Immature natural killer cell (primary cell): ENCODE data around the gene SEMA3A. TPM values are rescaled to one million over a fixed set of nuclear protein-coding genes. Genes with fewer than 3 reads are reported as not detected.

Experiments used
- DNase-seq, 3 donors: peaks; one replicate each; pipeline ENCODE4 v3.0.0; 2022; ENCODE audit warnings: mixed read lengths in 1 of 3
- H3K27ac Mint-ChIP-seq, 6 donors: one replicate each; pipeline ENCODE4 v1.8.0; 2020; ENCODE audit warnings: mixed read lengths in 6 of 6, mild to moderate bottlenecking in 5 of 6, inconsistent platforms in 4 of 6, moderate library complexity in 3 of 6
- H3K27me3 Mint-ChIP-seq, 3 donors: one replicate each; pipeline ENCODE4 v1.8.0; 2020 to 2021; ENCODE audit warnings: low read depth in 3 of 3, mild to moderate bottlenecking in 3 of 3, mixed read lengths in 3 of 3, moderate library complexity in 3 of 3, inconsistent platforms in 1 of 3
- H3K36me3 Mint-ChIP-seq, 3 donors: one replicate each; pipeline ENCODE4 v1.8.0; 2020; ENCODE audit warnings: mixed read lengths in 3 of 3, inconsistent platforms in 2 of 3, mild to moderate bottlenecking in 2 of 3
- H3K4me1 Mint-ChIP-seq, 2 donors: one replicate each; pipeline ENCODE4 v1.8.0; 2020; ENCODE audit warnings: inconsistent platforms in 2 of 2, mild to moderate bottlenecking in 2 of 2, mixed read lengths in 2 of 2, moderate library complexity in 1 of 2
- H3K4me3 Mint-ChIP-seq, 5 donors: one replicate each; pipeline ENCODE4 v1.8.0; 2020; ENCODE audit warnings: mild to moderate bottlenecking in 5 of 5, mixed read lengths in 5 of 5, inconsistent platforms in 3 of 5, moderate library complexity in 3 of 5
- H3K9me3 Mint-ChIP-seq, 6 donors: one replicate each; pipeline ENCODE4 v1.8.0; 2020; ENCODE audit warnings: mild to moderate bottlenecking in 6 of 6, mixed read lengths in 6 of 6, inconsistent platforms in 4 of 6, moderate library complexity in 3 of 6
- polyA plus RNA-seq, 3 donors: library from polyadenylated mRNA; unstranded; fragments of 300-500 nt; fragmentation: Illumina TruSeq; gene quantifications; one replicate each; pipeline ENCODE4 v1.2.3, GENCODE V29; 2021

The SEMA3A gene
- polyA plus RNA-seq, 3 donors from 2014 or later = 0.47 TPM; not detected in 2

DNA sequence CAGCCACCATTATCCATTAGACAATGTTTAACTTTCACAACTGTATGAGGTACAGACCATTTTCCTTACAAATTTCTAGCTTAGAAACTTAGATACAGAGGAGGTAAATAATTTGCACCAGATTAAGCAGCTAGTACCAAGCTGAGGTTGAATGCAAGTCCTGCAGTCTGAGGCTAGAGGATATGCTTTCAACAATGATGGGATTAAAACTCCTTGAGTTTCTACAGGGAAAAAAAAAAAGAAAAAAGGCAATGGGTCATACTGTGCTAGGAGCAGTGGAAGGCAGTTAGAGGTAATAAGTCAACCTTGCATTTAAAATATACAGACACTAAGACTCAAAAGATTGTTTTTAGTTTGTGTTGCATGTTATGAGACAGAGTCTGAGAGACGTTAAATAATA, 86.5 kb downstream of the SEMA3A start:
- no peak overlapping the region for H3K27ac Mint-ChIP-seq
- H3K36me3 Mint-ChIP-seq = no peaks in the 10 kb centered on the region
- peaks cover 0 to 19% (median 6%) of the 10 kb centered on the region in 6 donors for H3K9me3 Mint-ChIP-seq
- no peak for DNase-seq
- H3K27me3 Mint-ChIP-seq = no peaks in the 10 kb centered on the region
- no peaks in the 10 kb centered on the region for H3K4me1 Mint-ChIP-seq
- no peak overlapping the region for H3K4me3 Mint-ChIP-seq

DNA sequence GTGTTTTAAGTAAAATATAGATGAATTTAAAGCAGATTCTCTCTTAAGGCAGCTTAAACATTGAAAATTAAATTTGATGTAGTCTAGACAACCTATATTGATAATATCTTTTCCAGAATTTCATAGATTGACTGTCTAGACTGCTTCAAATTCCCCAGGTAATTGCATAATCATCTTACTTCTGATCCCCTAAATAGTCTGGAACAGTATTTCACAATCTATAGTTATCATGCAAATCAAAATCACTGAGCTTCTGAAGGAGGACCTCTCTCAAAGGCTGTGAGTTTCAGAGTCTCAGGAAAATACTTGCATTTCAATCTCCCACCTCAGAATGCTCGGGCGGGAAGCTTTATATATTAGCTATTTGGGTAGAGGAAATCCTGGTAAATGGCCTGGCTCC, 87.3 kb downstream of the SEMA3A start:
- Mint-ChIP-seq H3K36me3 (no peaks in the 10 kb centered on the region), H3K27ac (no peak overlapping the region)

DNA sequence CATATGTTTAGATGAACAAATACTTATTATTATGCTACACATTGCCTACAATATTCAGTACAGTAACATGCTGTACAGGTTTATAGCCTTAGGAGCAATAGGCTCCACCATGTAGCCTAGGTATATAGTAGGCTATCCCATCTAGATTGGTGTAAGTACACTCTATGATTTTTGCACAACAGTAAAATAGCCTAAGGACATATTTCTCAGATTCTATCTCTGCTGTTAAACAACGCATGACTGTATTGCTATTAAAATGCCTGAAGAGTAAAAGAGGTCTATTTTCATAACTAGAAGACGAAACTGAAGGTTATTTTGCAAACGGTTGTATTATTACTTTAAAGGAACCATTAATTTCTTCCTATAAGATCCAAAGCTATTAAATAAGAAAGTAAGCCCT, 88.3 kb downstream of the SEMA3A start:
- no peaks in the 10 kb centered on the region for H3K36me3 Mint-ChIP-seq
- H3K27me3 Mint-ChIP-seq = no peaks in the 10 kb centered on the region
- DNase-seq = no peak
- no peak overlapping the region for H3K27ac Mint-ChIP-seq
- no peak overlapping the region for H3K4me3 Mint-ChIP-seq
- H3K4me1 Mint-ChIP-seq = no peaks in the 10 kb centered on the region
- peaks cover 2 to 15% (median 4%) of the 10 kb centered on the region in 6 donors for H3K9me3 Mint-ChIP-seq

More for the DNA sequence above, 87.3 kb downstream of the SEMA3A start:
- Mint-ChIP-seq H3K9me3 (peaks cover 1 to 16% (median 3%) of the 10 kb centered on the region in 6 donors), H3K4me3 (no peak overlapping the region), H3K4me1 (no peaks in the 10 kb centered on the region), H3K27me3 (no peaks in the 10 kb centered on the region)
- DNase-seq = no peak

DNA sequence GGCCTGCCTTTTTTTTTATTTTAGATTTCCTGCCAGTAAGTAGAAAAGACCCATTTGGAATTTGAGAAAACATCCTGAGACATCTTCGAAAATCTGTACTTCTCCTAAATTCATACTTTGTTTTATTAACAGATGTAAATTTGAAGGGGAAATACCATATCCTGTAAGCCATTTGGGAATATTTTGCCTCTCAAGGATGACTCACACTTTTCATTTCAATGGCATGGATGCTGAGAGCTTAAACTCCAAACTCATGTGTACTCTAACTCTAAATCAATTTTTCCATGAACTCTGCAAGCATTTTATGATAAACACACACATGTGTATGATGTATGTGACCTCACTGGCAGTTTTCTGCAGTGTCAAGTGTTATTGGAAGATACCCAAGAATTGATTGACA, 89.0 kb downstream of the SEMA3A start:
- DNase-seq = no peak
- peaks cover 2 to 15% (median 4%) of the 10 kb centered on the region in 6 donors for H3K9me3 Mint-ChIP-seq
- H3K27me3 Mint-ChIP-seq = no peaks in the 10 kb centered on the region
- no peak overlapping the region for H3K4me3 Mint-ChIP-seq
- H3K4me1 Mint-ChIP-seq = no peaks in the 10 kb centered on the region
- H3K27ac Mint-ChIP-seq = no peak overlapping the region
- no peaks in the 10 kb centered on the region for H3K36me3 Mint-ChIP-seq

DNA sequence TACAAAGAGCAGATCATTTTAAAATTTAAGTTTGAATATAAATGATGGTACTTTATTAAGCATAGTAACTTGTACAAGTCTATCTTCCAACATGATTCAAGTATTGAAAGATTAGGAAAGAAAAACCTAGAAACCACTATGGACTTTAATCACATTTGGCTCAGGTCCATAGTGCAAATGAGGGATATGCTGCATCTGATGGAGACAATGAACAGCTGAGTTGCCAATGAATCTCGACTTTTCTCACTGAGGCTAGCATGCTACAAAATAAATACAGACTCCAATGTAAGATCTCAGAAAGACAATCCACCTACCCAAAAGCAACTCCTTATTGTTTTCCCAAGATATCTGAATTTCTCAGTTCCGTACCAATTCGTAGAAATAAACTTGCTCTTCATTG, 89.8 kb downstream of the SEMA3A start:
- H3K4me3 Mint-ChIP-seq = no peak overlapping the region
- peaks cover 3 to 15% (median 5%) of the 10 kb centered on the region in 6 donors for H3K9me3 Mint-ChIP-seq
- H3K27ac Mint-ChIP-seq = no peak overlapping the region
- H3K27me3 Mint-ChIP-seq = no peaks in the 10 kb centered on the region
- no peak for DNase-seq
- no peaks in the 10 kb centered on the region for H3K4me1 Mint-ChIP-seq
- H3K36me3 Mint-ChIP-seq = no peaks in the 10 kb centered on the region

DNA sequence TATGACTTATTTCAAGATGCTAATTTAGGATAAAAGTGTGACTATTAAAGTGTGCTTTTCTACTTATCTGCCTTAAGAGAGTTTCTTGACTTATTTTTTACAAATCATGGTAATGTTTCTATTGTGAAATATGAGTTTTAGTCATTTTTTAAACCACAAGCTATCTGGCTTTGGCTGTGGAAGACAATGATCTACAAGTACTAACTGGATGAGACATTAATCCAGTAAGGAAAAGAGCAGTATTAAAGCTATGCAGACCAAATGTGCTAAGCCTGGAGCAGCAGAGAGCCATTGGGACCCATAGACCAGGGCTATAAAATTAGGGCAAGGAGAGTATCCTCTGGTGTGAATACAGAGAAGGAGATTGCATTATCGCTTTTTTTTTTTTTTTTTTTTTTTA, 92.4 kb downstream of the SEMA3A start:
- Mint-ChIP-seq H3K36me3 (no peaks in the 10 kb centered on the region), H3K4me3 (no peak overlapping the region), H3K4me1 (no peaks in the 10 kb centered on the region), H3K9me3 (peaks cover 0 to 20% (median 6%) of the 10 kb centered on the region in 6 donors), H3K27ac (no peak overlapping the region), H3K27me3 (peaks cover 0 to 2% (median 0%) of the 10 kb centered on the region in 3 donors)
- no peak for DNase-seq

DNA sequence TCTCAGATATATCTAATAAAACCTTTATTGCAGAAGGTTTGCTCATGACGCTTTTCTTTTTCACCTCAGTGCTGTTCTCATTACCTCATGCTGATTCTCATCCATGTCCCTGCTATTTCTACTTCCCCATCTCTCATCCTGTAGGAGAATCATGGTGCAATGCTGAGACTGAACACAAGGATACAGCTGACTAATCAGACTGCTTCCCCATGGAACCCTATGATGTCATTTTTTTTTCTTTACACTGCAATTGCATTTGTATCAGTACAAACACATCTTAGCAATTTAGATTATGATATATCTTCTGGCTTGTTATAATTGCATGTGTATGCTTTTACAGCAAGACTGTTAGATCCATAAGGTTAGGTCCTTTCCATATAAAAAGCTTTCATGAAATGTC, 93.7 kb downstream of the SEMA3A start:
- H3K36me3 Mint-ChIP-seq = no peaks in the 10 kb centered on the region
- no peak for DNase-seq
- H3K4me3 Mint-ChIP-seq = no peak overlapping the region
- peaks cover 0 to 2% (median 0%) of the 10 kb centered on the region in 3 donors for H3K27me3 Mint-ChIP-seq
- peaks cover 0 to 1% of the 10 kb centered on the region in 2 donors for H3K4me1 Mint-ChIP-seq
- peaks cover 0 to 25% (median 8%) of the 10 kb centered on the region in 6 donors for H3K9me3 Mint-ChIP-seq
- no peak overlapping the region for H3K27ac Mint-ChIP-seq

DNA sequence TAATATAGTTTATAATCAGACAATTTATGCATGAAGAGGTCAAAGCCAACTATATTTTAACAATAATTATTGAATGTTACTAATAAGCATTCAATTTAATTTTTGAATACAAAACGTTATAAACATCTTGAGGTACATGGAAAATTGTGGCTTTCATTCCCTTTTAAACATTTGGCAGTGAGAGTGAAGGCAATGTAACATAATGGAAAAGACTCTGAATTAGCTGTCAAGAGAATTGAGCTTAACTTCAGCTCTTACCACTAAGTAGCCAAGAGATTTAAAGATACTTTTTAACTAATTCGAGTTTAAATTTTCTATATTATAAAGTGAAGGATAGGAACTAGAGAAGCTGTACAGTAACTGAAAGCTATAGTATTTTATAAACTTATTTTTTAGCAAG, 98.6 kb downstream of the SEMA3A start:
- Mint-ChIP-seq H3K4me3 (no peak overlapping the region), H3K36me3 (no peaks in the 10 kb centered on the region), H3K4me1 (peaks cover 23 to 39% of the 10 kb centered on the region in 2 donors), H3K27me3 (peaks cover 0 to 4% (median 2%) of the 10 kb centered on the region in 3 donors), H3K9me3 (peaks cover 0 to 26% (median 7%) of the 10 kb centered on the region in 6 donors), H3K27ac (no peak overlapping the region)
- DNase-seq = no peak

DNA sequence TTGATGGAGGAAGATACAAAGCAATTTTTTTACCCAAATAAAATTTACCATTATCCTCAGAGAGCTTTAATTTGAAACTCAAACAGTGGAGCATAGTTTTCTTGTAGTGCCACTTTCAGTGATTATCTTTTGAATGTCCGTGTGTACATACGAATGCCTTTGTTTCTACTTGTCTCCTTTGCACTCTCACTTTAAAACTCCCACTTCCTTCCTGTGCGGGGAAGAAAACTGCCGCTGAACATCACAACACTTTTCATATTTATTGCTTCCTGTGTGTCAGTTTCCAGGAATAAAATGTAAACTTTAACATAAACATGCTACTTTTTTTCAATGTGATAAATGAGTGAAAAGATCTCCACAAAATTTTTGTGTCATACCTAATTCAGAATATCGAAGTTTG, 102.4 kb downstream of the SEMA3A start:
- peak in 2 of 3 donors; percentile 2 to 8 for DNase-seq

DNA sequence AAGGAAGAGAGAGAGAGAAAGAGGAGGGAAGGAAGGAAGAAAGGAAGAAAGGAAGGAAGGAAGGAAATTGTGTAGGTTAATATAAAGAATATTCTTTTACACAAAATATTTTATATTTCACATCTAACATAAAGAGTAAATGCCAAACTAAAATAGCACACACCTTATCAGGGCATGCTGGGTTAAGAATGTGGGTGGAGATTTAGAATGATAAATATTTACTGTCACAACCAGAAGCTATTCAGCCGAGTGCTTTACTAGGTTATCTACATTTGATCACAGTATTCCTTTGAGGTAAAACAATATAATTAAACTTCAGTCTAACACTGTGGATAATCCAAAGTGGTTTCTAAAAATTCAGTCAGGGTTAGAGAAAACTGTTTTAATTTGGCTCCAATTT, 103.3 kb downstream of the SEMA3A start:
- peaks cover 0 to 16% (median 3%) of the 10 kb centered on the region in 6 donors for H3K9me3 Mint-ChIP-seq
- peaks cover 0 to 4% (median 2%) of the 10 kb centered on the region in 3 donors for H3K27me3 Mint-ChIP-seq
- H3K4me1 Mint-ChIP-seq = peaks cover 27 to 42% of the 10 kb centered on the region in 2 donors
- H3K27ac Mint-ChIP-seq = no peak overlapping the region
- no peaks in the 10 kb centered on the region for H3K36me3 Mint-ChIP-seq
- peak overlapping the region in 4 of 5 donors; percentile 11 to 49 (median 34) for H3K4me3 Mint-ChIP-seq
- DNase-seq = no peak

More for the DNA sequence above, 102.4 kb downstream of the SEMA3A start:
- no peaks in the 10 kb centered on the region for H3K36me3 Mint-ChIP-seq
- peaks cover 0 to 22% (median 5%) of the 10 kb centered on the region in 6 donors for H3K9me3 Mint-ChIP-seq
- peaks cover 0 to 4% (median 3%) of the 10 kb centered on the region in 3 donors for H3K27me3 Mint-ChIP-seq
- H3K4me3 Mint-ChIP-seq = peak overlapping the region; percentile 65 to 72 (median 71)
- H3K27ac Mint-ChIP-seq = peak overlapping the region in 4 of 6 donors; percentile 2 to 71 (median 48)
- H3K4me1 Mint-ChIP-seq = peaks cover 28 to 42% of the 10 kb centered on the region in 2 donors

DNA sequence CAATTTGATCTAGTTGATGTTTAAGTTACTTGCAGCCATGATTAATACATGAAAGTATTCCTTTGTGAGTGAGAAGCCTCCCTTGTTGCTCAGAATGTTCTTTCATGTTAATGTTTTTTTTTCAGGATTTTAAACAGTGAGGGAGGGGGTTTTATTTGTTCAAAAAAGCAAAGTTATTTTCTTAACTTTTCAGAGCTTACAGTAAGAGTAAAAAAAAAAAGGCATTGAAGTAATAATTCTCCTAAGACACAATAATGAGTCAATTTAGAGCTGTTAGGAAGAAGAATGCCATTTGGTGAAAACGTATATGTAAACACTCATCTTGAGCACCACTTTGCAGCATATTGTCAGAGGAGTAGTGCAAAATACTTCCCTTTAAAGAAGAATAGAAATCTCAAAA, 105.8 kb downstream of the SEMA3A start:
- no peak for DNase-seq
- peaks cover 24 to 32% of the 10 kb centered on the region in 2 donors for H3K4me1 Mint-ChIP-seq
- no peak overlapping the region for H3K4me3 Mint-ChIP-seq
- no peaks in the 10 kb centered on the region for H3K36me3 Mint-ChIP-seq
- H3K27ac Mint-ChIP-seq = no peak overlapping the region
- H3K9me3 Mint-ChIP-seq = peaks cover 0 to 20% (median 5%) of the 10 kb centered on the region in 6 donors
- peaks cover 0 to 4% (median 4%) of the 10 kb centered on the region in 3 donors for H3K27me3 Mint-ChIP-seq

DNA sequence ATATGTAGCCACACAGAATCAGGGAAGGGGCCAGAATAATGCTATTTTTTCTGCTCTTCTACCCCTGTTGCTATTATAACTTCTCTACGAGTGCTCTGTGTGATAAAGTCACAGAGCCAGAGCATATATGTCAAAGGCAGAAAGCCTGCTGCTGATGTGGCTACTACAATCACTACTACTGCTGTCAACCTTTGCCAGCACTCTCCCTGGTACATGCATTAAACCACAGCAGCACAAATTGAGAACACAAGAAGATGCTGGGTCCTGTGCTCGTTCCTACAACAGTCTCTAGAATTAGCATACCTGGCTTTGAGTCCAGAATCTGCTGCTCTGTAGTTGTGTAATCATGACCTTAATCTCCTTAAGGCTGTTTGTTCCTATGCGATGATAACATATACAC, 108.6 kb downstream of the SEMA3A start:
- H3K36me3 Mint-ChIP-seq = no peaks in the 10 kb centered on the region
- peaks cover 0 to 4% (median 2%) of the 10 kb centered on the region in 3 donors for H3K27me3 Mint-ChIP-seq
- no peak overlapping the region for H3K27ac Mint-ChIP-seq
- H3K4me1 Mint-ChIP-seq = peaks cover 10% of the 10 kb centered on the region in 2 donors
- H3K4me3 Mint-ChIP-seq = no peak overlapping the region
- H3K9me3 Mint-ChIP-seq = peaks cover 0 to 11% (median 5%) of the 10 kb centered on the region in 6 donors
- DNase-seq = no peak

DNA sequence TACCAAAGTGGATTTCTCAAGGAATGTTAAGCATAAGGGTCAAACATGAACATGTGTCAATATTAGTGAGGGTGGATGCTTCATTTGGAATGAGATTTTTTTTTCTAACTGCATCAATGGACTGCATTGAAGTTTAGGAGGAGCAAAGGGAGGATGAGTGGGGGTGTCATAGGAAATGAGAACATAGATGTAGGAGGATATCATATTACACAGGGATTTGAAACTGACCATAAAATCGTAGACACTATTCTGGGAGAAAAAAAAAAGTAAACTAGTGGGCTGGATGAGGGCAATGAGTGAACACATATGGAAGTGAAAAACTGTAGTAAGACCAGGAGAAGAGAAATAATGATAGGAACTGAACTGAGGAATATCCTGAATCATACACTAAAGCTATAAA, 109.4 kb downstream of the SEMA3A start:
- no peak overlapping the region for H3K27ac Mint-ChIP-seq
- H3K4me3 Mint-ChIP-seq = no peak overlapping the region
- no peak for DNase-seq
- H3K9me3 Mint-ChIP-seq = peaks cover 0 to 10% (median 4%) of the 10 kb centered on the region in 6 donors
- H3K4me1 Mint-ChIP-seq = peaks cover 5 to 7% of the 10 kb centered on the region in 2 donors
- no peaks in the 10 kb centered on the region for H3K36me3 Mint-ChIP-seq
- peaks cover 0 to 2% (median 2%) of the 10 kb centered on the region in 3 donors for H3K27me3 Mint-ChIP-seq

DNA sequence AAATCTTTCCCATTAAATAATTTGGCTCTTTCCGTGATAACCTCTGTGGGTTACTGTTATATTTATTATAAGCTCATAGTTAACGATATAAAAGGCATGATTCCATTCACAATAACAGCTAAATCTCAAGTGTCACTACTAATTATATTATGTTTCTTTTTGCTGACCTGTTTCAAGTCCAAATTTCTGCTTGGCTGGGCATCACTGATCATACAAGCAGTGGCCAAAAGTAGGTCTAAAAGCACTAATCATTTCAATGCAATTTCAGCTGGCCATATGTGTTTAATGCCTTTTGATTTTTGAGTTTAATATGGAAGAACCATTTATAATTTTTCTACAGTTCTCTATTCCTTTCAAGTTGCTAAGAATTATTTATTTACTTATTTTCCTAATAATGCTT, 110.7 kb downstream of the SEMA3A start:
- no peak overlapping the region for H3K4me3 Mint-ChIP-seq
- peaks cover 4 to 7% of the 10 kb centered on the region in 2 donors for H3K4me1 Mint-ChIP-seq
- no peak for DNase-seq
- H3K27ac Mint-ChIP-seq = no peak overlapping the region
- H3K36me3 Mint-ChIP-seq = no peaks in the 10 kb centered on the region
- peaks cover 0 to 10% (median 4%) of the 10 kb centered on the region in 6 donors for H3K9me3 Mint-ChIP-seq
- peaks cover 0 to 2% (median 2%) of the 10 kb centered on the region in 3 donors for H3K27me3 Mint-ChIP-seq

DNA sequence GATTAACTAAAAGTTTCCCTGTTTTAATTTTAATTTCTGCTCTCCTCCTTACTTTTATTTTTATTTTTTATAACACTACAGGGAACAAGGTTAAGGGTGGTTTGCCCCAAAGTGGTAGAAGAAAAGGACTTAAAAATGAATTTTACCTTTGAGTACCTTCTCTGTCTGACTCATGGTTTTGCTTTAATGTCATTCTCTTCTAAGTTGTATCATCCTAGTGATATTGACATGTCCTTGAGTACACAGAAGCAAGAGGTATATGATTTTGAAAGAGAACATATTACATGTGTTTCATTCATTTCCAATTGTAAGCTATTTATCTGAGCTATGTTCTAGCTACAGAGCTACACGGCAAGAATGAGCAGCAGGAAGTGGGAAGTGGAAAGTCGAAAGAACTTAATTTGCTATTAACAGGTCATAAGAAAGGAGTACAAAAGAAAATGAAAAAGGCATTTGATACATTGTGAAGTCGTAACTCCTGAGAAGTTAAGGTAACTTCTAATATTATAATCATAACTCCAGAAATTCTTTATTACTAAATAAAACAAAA, 112.5 kb downstream of the SEMA3A start:
- Mint-ChIP-seq H3K27me3 (peaks cover 0 to 2% (median 2%) of the 10 kb centered on the region in 3 donors), H3K4me3 (no peak overlapping the region), H3K9me3 (peaks cover 2 to 8% (median 3%) of the 10 kb centered on the region in 6 donors), H3K27ac (no peak overlapping the region), H3K4me1 (peaks cover 4 to 7% of the 10 kb centered on the region in 2 donors), H3K36me3 (no peaks in the 10 kb centered on the region)
- DNase-seq = no peak
